HEK293 (cell line): ENCODE results near the gene SLC38A4.

Source experiments
- CTCF ChIP-seq: fragments of 450-650 bp; formaldehyde crosslinking; IDR thresholded peaks from 2 replicates; pipeline ENCODE4 v1.5.1; 2016; ENCODE audit warnings: missing biosample characterization, missing genetic modification characterization
- OSR2 ChIP-seq: fragments of 450-650 bp; formaldehyde crosslinking; IDR thresholded peaks from 2 replicates; pipeline ENCODE4 v1.5.1; 2016; ENCODE audit warnings: missing biosample characterization, missing genetic modification characterization
- PATZ1 ChIP-seq: fragments of 450-650 bp; formaldehyde crosslinking; IDR thresholded peaks from 2 replicates; pipeline ENCODE4 v1.5.1; 2016; ENCODE audit warnings: missing biosample characterization, missing genetic modification characterization
- PRDM10 ChIP-seq: fragments of 450-650 bp; formaldehyde crosslinking; IDR thresholded peaks from 2 replicates; pipeline ENCODE4 v1.5.1; 2016; ENCODE audit warnings: missing biosample characterization, missing genetic modification characterization
- SP7 ChIP-seq: fragments of 450-650 bp; formaldehyde crosslinking; IDR thresholded peaks from 2 replicates; pipeline ENCODE4 v1.5.1; 2016; ENCODE audit warnings: missing biosample characterization, missing genetic modification characterization
- YY1 ChIP-seq: fragments of 450-650 bp; formaldehyde crosslinking; IDR thresholded peaks from 2 replicates; pipeline ENCODE4 v1.5.1; 2018; ENCODE audit warnings: missing biosample characterization, missing genetic modification characterization
- ZBTB21 ChIP-seq: fragments of 450-650 bp; formaldehyde crosslinking; IDR thresholded peaks from 2 replicates; pipeline ENCODE4 v1.5.1; 2017; ENCODE audit warnings: missing biosample characterization, missing genetic modification characterization
- ZBTB7A ChIP-seq: fragments of 450-650 bp; formaldehyde crosslinking; IDR thresholded peaks from 2 replicates; pipeline ENCODE4 v1.5.1; 2016; ENCODE audit warnings: low read depth, missing biosample characterization, missing genetic modification characterization
- ZNF138 ChIP-seq: fragments of 450-650 bp; formaldehyde crosslinking; IDR thresholded peaks from 2 replicates; pipeline ENCODE4 v1.5.1; 2016; ENCODE audit warnings: missing biosample characterization, missing genetic modification characterization, borderline replicate concordance
- ZNF202 ChIP-seq: fragments of 450-650 bp; formaldehyde crosslinking; IDR thresholded peaks from 2 replicates; pipeline ENCODE4 v1.5.1; 2016; ENCODE audit warnings: missing biosample characterization, missing genetic modification characterization, borderline replicate concordance
- ZNF280D ChIP-seq: fragments of 450-650 bp; formaldehyde crosslinking; IDR thresholded peaks from 2 replicates; pipeline ENCODE4 v1.5.1; 2016; ENCODE audit warnings: missing biosample characterization, missing genetic modification characterization
- ZNF366 ChIP-seq: fragments of 450-650 bp; formaldehyde crosslinking; conservative IDR thresholded peaks from 2 replicates; pipeline ENCODE4 v1.5.1; 2016; ENCODE audit warnings: missing biosample characterization, missing genetic modification characterization
- ZNF48 ChIP-seq: fragments of 450-650 bp; formaldehyde crosslinking; IDR thresholded peaks from 2 replicates; pipeline ENCODE4 v1.5.1; 2016; ENCODE audit warnings: missing biosample characterization, missing genetic modification characterization
- ZNF692 ChIP-seq: fragments of 450-650 bp; formaldehyde crosslinking; IDR thresholded peaks from 2 replicates; pipeline ENCODE4 v1.5.1; 2016; ENCODE audit warnings: missing biosample characterization, missing genetic modification characterization

GRCh38 chr12:46743456-46743855 lies 82.3 kb downstream of the SLC38A4 start:
- TF ChIP-seq ZNF280D (no peak), CTCF (tag by site-specific recombination) (no peak), PRDM10 (tag by site-specific recombination) (no peak), ZBTB21 (tag by site-specific recombination) (no peak), ZNF138 (tag by site-specific recombination) (no peak), SP7 (tag by site-specific recombination) (no peak), ZNF202 (tag by site-specific recombination) (no peak), ZNF366 (tag by site-specific recombination) (no peak), YY1 (tag by site-specific recombination) (no peak), PATZ1 (tag by site-specific recombination) (no peak), ZBTB7A (tag by site-specific recombination) (no peak), ZNF48 (no peak), ZNF692 (tag by site-specific recombination) (no peak), OSR2 (no peak)
